ENCODE measurements around the gene IGF2. TPM values are rescaled to one million over a fixed set of nuclear protein-coding genes. Genes with fewer than 3 reads are reported as not detected.

The IGF2 gene
- total RNA-seq, 1 experiment from 2014 or later, result 14.5 TPM

DNA sequence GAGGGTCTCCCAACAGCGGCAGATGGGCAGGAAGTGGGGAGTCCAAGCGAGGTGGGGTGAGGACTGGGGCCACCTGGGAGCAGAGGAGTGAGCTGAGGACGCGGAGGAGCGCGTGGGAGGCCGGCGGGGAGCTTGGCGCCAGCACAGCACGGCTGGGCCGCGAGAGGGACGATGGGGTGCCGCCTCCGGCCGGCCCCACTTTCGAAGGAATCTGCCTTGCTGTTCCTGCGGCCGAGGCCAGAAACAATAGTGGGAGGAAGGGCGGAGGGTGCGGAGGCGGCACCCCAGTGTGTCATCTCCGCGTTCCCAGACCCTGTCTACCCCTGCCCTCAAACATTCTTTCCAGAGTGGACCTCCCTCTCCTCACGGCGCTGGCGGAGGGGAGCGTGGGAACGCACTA lies 16.3 kb upstream of the IGF2 start:
- H3K36me3 ChIP-seq (ENCODE audit: control insufficient read depth, insufficient read depth, low read length), result no peaks in the 10 kb centered on the region
- ATAC-seq, result no peak
- intact Hi-C loops (cut with micrococcal nuclease; ENCODE audit: unreplicated experiment) (loop anchor here (5.0 kb wide), 1 partner anchor 283 kb away; no protein-coding TSS in a partner anchor), in situ Hi-C loops (cut with HindIII; ENCODE audit: low pct_unique_long_range_greater_than_20kb, low sequenced_read_pairs) (no loop called here)
- ChIA-PET CTCF (interaction anchor here (0.6 to 2.9 kb wide), 11 partner anchors 9 to 503 kb away, joined by 3 to 21 read pairs (median 4); no protein-coding TSS in a partner anchor), POLR2A (interaction anchor here (0.5 to 0.6 kb wide), 2 partner anchors 305 to 1003 kb away, joined by 3 read pairs; no protein-coding TSS in a partner anchor)
- TF ChIP-seq SIN3A (IDR thresholded peaks at IDR 0.05; ENCODE audit: borderline replicate concordance, insufficient read depth, low read depth, low read length) (no peak), REST (IDR thresholded peaks at IDR 0.05; ENCODE audit: insufficient read depth in 1 of 2, low read depth in 2 of 2, low read length in 1 of 2) (no peak), TCF7L2 (IDR thresholded peaks at IDR 0.05; ENCODE audit: low read depth, low read length) (no peak), POLR2AphosphoS5 (IDR thresholded peaks at IDR 0.05; ENCODE audit: low read depth, low read length) (no peak)
- no peak for DNase-seq (ENCODE audit: low read depth, low spot score)
- H3K27me3 ChIP-seq (ENCODE audit: control insufficient read depth, insufficient read depth, low read length), result peaks cover 3% of the 10 kb centered on the region; the same call in 1 of the 2 replicates
- BruUV-seq (replicated peaks), result no TSS peak
- peaks cover 16% of the 10 kb centered on the region for H3K4me1 ChIP-seq (ENCODE audit: control insufficient read depth, insufficient read depth, low read length)
- H3K4me3 ChIP-seq (ENCODE audit: low read depth in 2 of 2, low read length in 2 of 2), result no peak overlapping the region
- H3K9me3 ChIP-seq (ENCODE audit: control insufficient read depth, insufficient read depth, low read depth, low read length), result no peaks in the 10 kb centered on the region
- H3K27ac ChIP-seq (ENCODE audit: low read length), result no peak overlapping the region

GRCh38 chr11:2154889-2155288 lies 15.7 kb upstream of the IGF2 start:
- intact Hi-C loops (cut with micrococcal nuclease; ENCODE audit: unreplicated experiment), result loop anchor here (5.0 kb wide), 3 partner anchors 283 to 503 kb away; no protein-coding TSS in a partner anchor

More at GRCh38 chr11:2154889-2155288, 15.7 kb upstream of the IGF2 start:
- peaks cover 5% of the 10 kb centered on the region; the same call in 1 of the 2 replicates for H3K27me3 ChIP-seq (ENCODE audit: control insufficient read depth, insufficient read depth, low read length)
- no peaks in the 10 kb centered on the region for H3K9me3 ChIP-seq (ENCODE audit: control insufficient read depth, insufficient read depth, low read depth, low read length)
- H3K4me3 ChIP-seq (ENCODE audit: low read depth in 2 of 2, low read length in 2 of 2), result no peak overlapping the region
- ChIA-PET POLR2A (no interaction called here), CTCF (interaction anchor here (0.6 to 8.3 kb wide), 4 partner anchors 21 to 501 kb away, joined by 3 to 236 read pairs (median 12); no protein-coding TSS in a partner anchor)
- H3K27ac ChIP-seq (ENCODE audit: low read length), result no peak overlapping the region
- no TSS peak for BruUV-seq (replicated peaks)
- DNase-seq (ENCODE audit: low read depth, low spot score) (no peak), ATAC-seq (no peak)
- TF ChIP-seq REST (IDR thresholded peaks at IDR 0.05; ENCODE audit: insufficient read depth in 1 of 2, low read depth in 2 of 2, low read length in 1 of 2) (no peak), CTCF (IDR thresholded peaks at IDR 0.05) (no peak), TCF7L2 (IDR thresholded peaks at IDR 0.05; ENCODE audit: low read depth, low read length) (no peak), SIN3A (IDR thresholded peaks at IDR 0.05; ENCODE audit: borderline replicate concordance, insufficient read depth, low read depth, low read length) (no peak), POLR2AphosphoS5 (IDR thresholded peaks at IDR 0.05; ENCODE audit: low read depth, low read length) (no peak)
- H3K36me3 ChIP-seq (ENCODE audit: control insufficient read depth, insufficient read depth, low read length), result no peaks in the 10 kb centered on the region
- in situ Hi-C loops (cut with HindIII; ENCODE audit: low pct_unique_long_range_greater_than_20kb, low sequenced_read_pairs), result no loop called here
- peaks cover 16% of the 10 kb centered on the region for H3K4me1 ChIP-seq (ENCODE audit: control insufficient read depth, insufficient read depth, low read length)

Measured in Panc1 (cell line).